Stimulated activated memory B cell treated with anti-CD40 and anti-IgM and Interleukin-4, amounts not matched to agents 10 μg/mL and 1 μg/mL and 100 μg/mL, for 72 hours (primary cell): Measurements from ENCODE around the gene LRRC45.

Experiments used
- ATAC-seq: fragments of 150-1000 bp; cut with Tn5 transposase; 2 replicates; pipeline ENCODE4 v1.10.0; 2021
- H3K27ac Mint-ChIP-seq: one replicate; pipeline ENCODE4 v1.8.0; 2022; ENCODE audit warnings: mild to moderate bottlenecking, mixed read lengths
- H3K27me3 Mint-ChIP-seq: one replicate; pipeline ENCODE4 v1.8.0; 2022; ENCODE audit warnings: mixed read lengths
- H3K36me3 Mint-ChIP-seq: one replicate; pipeline ENCODE4 v1.8.0; 2022; ENCODE audit warnings: mixed read lengths
- H3K4me1 Mint-ChIP-seq: one replicate; pipeline ENCODE4 v1.8.0; 2022; ENCODE audit warnings: mixed read lengths
- H3K4me3 Mint-ChIP-seq: one replicate; pipeline ENCODE4 v1.8.0; 2022; ENCODE audit warnings: mild to moderate bottlenecking, moderate library complexity, mixed read lengths
- H3K9me3 Mint-ChIP-seq: one replicate; pipeline ENCODE4 v1.8.0; 2022; ENCODE audit warnings: mixed read lengths

The LRRC45 gene

DNA sequence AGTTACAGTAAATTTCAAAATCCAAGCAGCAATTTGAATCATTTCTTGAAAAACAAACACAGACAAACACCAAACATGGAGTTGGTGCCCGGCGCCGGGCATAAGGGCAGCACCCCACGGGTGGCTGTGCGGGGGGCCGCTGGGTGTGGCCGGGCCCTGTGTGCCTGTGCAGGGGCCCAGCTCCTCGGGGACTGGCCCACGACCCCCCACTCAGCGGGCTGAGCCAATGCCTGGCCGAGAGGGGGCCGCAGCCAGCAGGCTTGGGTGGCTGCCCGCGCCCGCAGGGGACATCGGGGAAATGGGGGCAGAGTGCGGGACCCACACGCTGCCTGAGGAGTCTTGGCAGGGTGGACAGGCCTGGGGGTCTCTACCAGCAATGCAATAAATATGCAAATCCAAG lies 55.3 kb downstream of the LRRC45 start:
- no peak overlapping the region for H3K4me3 Mint-ChIP-seq
- peaks cover 9% of the 10 kb centered on the region for H3K27me3 Mint-ChIP-seq
- no peaks in the 10 kb centered on the region for H3K9me3 Mint-ChIP-seq
- H3K27ac Mint-ChIP-seq: no peak overlapping the region
- peaks cover 5% of the 10 kb centered on the region for H3K4me1 Mint-ChIP-seq
- peaks cover 54% of the 10 kb centered on the region for H3K36me3 Mint-ChIP-seq
- ATAC-seq: no peak

- peaks cover 9% of the 10 kb centered on the region for H3K27me3 Mint-ChIP-seq
- no peaks in the 10 kb centered on the region for H3K9me3 Mint-ChIP-seq
- H3K4me3 Mint-ChIP-seq: no peak overlapping the region
- ATAC-seq: no peak
- H3K27ac Mint-ChIP-seq: no peak overlapping the region
- peaks cover 61% of the 10 kb centered on the region for H3K36me3 Mint-ChIP-seq
- peaks cover 5% of the 10 kb centered on the region for H3K4me1 Mint-ChIP-seq
These were observed 56.0 kb downstream of the LRRC45 start for GRCh38 chr17:82079001-82079677.

DNA sequence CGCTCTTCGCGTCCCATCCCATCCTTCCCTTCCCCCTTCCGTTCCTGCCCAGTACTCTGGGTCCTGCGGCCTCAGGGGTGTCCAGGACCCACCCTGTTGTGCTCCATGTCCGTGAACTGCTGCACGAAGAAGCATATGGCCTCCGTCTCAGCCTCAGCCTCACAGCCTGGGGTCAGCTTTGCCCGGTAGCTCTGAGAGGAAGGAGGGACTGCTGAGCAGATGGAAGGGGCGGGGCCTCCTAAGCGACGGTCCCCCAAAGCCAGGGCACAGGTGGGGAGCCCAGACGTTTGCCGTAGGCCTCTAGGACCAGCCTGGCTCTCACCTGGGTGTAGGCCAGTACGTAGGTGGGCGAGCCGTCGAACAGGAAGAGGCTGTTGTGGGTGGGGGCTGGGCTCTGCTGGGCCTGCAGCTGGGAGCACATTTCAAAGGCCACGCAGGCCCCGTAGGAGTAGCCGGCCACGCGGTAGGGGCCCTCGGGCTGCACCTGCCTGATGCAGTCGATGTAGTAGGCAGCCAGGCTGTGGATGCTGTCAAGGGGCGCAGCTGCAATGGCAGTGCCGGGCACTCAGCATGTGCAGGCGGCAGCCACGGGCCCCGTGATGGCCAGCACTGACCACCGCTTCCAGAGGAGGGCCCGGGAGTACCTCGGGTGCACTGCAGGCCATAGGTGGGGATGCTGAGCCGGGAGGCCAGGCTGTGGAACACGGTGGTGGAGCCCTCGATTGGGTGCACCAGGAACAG lies 57.1 kb downstream of the LRRC45 start:
- H3K4me1 Mint-ChIP-seq: peaks cover 5% of the 10 kb centered on the region
- ATAC-seq: no peak
- no peak overlapping the region for H3K27ac Mint-ChIP-seq
- no peaks in the 10 kb centered on the region for H3K9me3 Mint-ChIP-seq
- H3K4me3 Mint-ChIP-seq: no peak overlapping the region
- H3K27me3 Mint-ChIP-seq: peaks cover 9% of the 10 kb centered on the region
- H3K36me3 Mint-ChIP-seq: peaks cover 72% of the 10 kb centered on the region
